Breast epithelium (tissue), 4 donors: ENCODE measurements around the gene RFPL4A. TPM values are rescaled to one million over a fixed set of nuclear protein-coding genes. Genes with fewer than 3 reads are reported as not detected.
"Not testable (repeated sequence)": the region's sequence is repeated elsewhere in the genome, so short reads cannot be mapped to it uniquely, and the experiment has no call there.

Experiments
- DNase-seq, 2 donors: peaks; one replicate each; pipeline ENCODE4 v3.0.0-alpha.2; 2019; ENCODE audit warnings: low spot score in 2 of 2
- H3K27ac ChIP-seq, 2 donors: fragments of 200-600 bp; sonication (generic) in 1 of 2; one replicate each; pipeline ENCODE4 v1.5.1; 2016 to 2019; ENCODE audit warnings: mild to moderate bottlenecking in 1 of 2
- H3K27me3 ChIP-seq, 2 donors: fragments of 200-600 bp; sonication (generic) in 1 of 2; one replicate each; pipeline versions ENCODE4 v1.5.1 to v1.6.0; 2017 to 2019; ENCODE audit warnings: control low read depth in 1 of 2, mild to moderate bottlenecking in 1 of 2
- H3K36me3 ChIP-seq: fragments of 200-600 bp; one replicate; pipeline ENCODE4 v1.5.1; 2019
- H3K4me1 ChIP-seq, 2 donors: fragments of 200-600 bp; sonication (generic); one replicate each; pipeline ENCODE4 v1.5.1; 2016 to 2019; ENCODE audit warnings: control low read depth in 1 of 2
- H3K4me3 ChIP-seq, 3 donors: fragments of 200-600 bp; sonication (generic); 1 replicate in 2 of 3; 2 replicates in 1 of 3; pipeline ENCODE4 v1.5.1; 2016 to 2019; ENCODE audit warnings: mild to moderate bottlenecking in 3 of 3, moderate library complexity in 2 of 3
- H3K9me3 ChIP-seq, 2 donors: fragments of 200-600 bp; sonication (generic) in 1 of 2; one replicate each; pipeline ENCODE4 v1.5.1; 2016 to 2019; ENCODE audit warnings: control low read depth in 1 of 2
- POLR2A ChIP-seq: fragments of 450-650 bp; IDR thresholded peaks from one replicate; pipeline ENCODE4 v1.6.1; 2016; ENCODE audit warnings: antibody characterized with exemption, mild to moderate bottlenecking, moderate library complexity
- POLR2AphosphoS5 ChIP-seq, 3 donors: sonication (generic); formaldehyde crosslinking; IDR thresholded peaks; one replicate each; pipeline ENCODE4 v1.6.1; 2017; ENCODE audit warnings: antibody characterized with exemption in 3 of 3
- intact Hi-C: fragments of 100-400 bp; cut with DNase I; formaldehyde crosslinking; loops from one replicate; pipeline ENCODE4 v1.15.1; 2023; ENCODE audit warnings: low total_unique reads
- total RNA-seq, 3 donors: library from RNA; depleted of rRNA; stranded (reverse); fragments of >200 nt; gene quantifications; one replicate each; pipeline ENCODE4 v1.1.0, GENCODE V29; 2016
- TF ChIP-seq, protein P1 (sequence below), 3 donors: fragments of 450-650 bp; IDR thresholded peaks; one replicate each; pipeline ENCODE4 v1.5.1; 2016 to 2017; ENCODE audit warnings: antibody characterized with exemption in 3 of 3, mild to moderate bottlenecking in 3 of 3, moderate library complexity in 3 of 3

The RFPL4A gene
- not detected for total RNA-seq

DNA sequence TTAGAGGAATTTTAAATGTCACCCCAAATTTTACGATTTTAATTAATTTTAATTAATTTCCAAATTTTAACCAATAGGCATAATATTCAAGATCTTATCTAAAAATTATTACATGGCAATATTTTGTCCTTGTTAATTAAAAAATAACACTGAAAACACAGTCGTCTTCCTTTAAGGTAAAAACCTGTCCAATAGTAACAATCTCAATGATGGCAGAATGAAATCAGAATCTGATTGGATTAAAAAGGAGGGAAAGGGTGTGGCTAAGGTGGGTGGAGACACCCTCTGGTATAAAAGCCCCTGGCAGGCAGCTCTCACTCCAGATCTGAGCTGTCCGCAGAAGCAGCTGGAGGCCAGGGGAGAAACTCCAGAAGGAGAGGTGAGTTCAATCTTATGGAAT, at the start of gene RFPL4A:
Gene RFPL4A, plus strand, starts transcription at position 301 of the 400 bp plus-strand sequence. CDS start 2,704 bp downstream, outside the sequence.
- H3K36me3 ChIP-seq, intact Hi-C loops, H3K4me1 ChIP-seq, DNase-seq, H3K9me3 ChIP-seq, H3K27ac ChIP-seq, H3K27me3 ChIP-seq, H3K4me3 ChIP-seq: not testable (repeated sequence)

DNA sequence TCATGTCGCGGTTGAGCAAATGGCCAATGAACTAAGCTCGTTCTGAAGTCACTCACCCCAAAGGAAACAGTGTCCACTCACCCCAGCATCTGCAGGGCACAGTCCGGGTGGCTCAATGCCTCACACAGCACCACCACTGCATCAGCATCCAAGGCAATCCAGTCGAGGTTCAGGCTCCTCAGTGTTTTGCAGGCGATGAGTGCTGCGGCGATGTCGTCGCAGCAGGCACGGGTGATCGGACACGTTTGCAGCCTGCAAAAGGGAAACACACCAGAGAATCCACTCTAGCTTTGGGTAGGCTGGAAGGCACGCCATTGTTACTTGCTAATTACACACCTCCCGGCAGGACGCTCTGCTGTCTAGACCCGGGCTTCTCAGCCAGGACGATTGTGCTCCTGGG, 47.2 kb upstream of the RFPL4A start:
- DNase-seq, result no peak
- Histone ChIP-seq H3K4me3 (no peak overlapping the region), H3K27me3 (peaks cover 0 to 28% of the 10 kb centered on the region in 2 donors), H3K27ac (no peak overlapping the region), H3K4me1 (no peaks in the 10 kb centered on the region), H3K36me3 (no peaks in the 10 kb centered on the region), H3K9me3 (no peaks in the 10 kb centered on the region)
- TF ChIP-seq, protein P1, sequence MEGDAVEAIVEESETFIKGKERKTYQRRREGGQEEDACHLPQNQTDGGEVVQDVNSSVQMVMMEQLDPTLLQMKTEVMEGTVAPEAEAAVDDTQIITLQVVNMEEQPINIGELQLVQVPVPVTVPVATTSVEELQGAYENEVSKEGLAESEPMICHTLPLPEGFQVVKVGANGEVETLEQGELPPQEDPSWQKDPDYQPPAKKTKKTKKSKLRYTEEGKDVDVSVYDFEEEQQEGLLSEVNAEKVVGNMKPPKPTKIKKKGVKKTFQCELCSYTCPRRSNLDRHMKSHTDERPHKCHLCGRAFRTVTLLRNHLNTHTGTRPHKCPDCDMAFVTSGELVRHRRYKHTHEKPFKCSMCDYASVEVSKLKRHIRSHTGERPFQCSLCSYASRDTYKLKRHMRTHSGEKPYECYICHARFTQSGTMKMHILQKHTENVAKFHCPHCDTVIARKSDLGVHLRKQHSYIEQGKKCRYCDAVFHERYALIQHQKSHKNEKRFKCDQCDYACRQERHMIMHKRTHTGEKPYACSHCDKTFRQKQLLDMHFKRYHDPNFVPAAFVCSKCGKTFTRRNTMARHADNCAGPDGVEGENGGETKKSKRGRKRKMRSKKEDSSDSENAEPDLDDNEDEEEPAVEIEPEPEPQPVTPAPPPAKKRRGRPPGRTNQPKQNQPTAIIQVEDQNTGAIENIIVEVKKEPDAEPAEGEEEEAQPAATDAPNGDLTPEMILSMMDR (IDR thresholded peaks at IDR 0.05), result no peak
- TF ChIP-seq POLR2A, result no peak
- no peak for TF ChIP-seq POLR2AphosphoS5 (IDR thresholded peaks at IDR 0.05)
- intact Hi-C loops, result no loop called here

DNA sequence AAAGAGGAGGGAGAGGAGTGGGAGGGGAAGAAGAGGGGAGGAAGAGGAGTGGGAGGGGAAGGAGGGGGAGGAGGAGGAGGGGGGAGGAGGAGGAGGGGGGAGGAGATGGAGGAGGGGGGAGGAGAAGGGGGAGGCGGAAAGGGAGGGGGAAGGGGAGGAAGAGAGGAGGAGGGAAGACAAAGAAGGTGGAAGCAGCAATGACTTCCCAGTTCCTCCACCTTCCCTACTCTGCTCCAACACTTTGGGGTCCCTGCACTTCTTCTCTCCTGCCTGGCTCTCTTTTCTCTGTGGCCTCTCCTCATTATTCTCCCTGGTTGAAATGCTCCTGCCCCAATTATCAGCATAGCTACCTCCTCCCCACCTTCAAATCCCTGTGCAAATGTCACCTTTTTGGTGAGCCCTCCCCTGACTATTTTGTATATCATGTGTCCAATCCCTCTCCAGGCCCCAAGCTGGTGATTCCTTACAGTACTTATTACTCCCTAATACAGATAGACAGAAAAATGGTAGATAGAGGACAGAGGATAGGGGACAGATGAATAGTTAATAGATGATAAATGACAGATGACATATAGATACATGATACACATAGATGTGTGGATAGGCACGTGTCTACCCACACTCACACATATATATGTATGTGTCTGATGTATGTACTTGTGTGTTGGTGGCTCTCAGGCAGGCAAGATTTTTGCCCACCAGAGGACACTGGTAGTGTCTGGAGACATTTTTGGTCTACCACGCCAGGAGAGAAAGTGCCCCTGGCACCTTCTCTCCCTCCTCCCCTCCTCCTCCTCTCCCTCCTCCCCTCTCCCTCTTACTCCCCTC, 45.9 kb upstream of the RFPL4A start:
- peaks cover 0 to 34% of the 10 kb centered on the region in 2 donors for H3K27me3 ChIP-seq
- no peak overlapping the region for H3K4me3 ChIP-seq
- no peak overlapping the region for H3K27ac ChIP-seq
- no peaks in the 10 kb centered on the region for H3K9me3 ChIP-seq
- no peaks in the 10 kb centered on the region for H3K4me1 ChIP-seq
- TF ChIP-seq POLR2AphosphoS5 (IDR thresholded peaks at IDR 0.05) (no peak), POLR2A (no peak)
- TF ChIP-seq, protein P1 (IDR thresholded peaks at IDR 0.05), result no peak
- intact Hi-C loops, result no loop called here
- no peaks in the 10 kb centered on the region for H3K36me3 ChIP-seq
- DNase-seq, result no peak

DNA sequence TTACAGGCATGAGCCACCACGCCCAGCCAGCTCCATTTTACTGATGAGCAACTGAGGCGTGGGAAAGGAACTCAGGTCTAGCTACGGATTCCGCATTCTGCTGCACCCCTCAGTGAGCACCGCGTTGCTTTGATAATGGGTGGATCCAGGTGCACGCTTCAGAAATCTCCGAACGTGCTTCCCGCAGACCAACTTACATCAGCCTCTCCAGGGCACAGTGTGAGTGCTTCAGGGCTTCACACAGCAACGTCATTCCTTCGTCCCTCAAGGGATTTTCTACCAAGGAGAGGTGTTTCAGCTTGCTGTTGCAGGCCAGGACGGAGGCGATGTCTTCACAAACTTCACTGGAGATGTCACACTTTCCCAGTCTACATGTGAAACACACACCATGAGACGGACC, 42.4 kb upstream of the RFPL4A start:
- Histone ChIP-seq H3K9me3 (peaks cover 0 to 13% of the 10 kb centered on the region in 2 donors), H3K27me3 (peaks cover 0 to 46% of the 10 kb centered on the region in 2 donors), H3K4me3 (no peak overlapping the region), H3K36me3 (no peaks in the 10 kb centered on the region), H3K27ac (no peak overlapping the region), H3K4me1 (no peaks in the 10 kb centered on the region)
- intact Hi-C loops, result no loop called here
- DNase-seq, result no peak
- TF ChIP-seq POLR2AphosphoS5 (IDR thresholded peaks at IDR 0.05), result no peak
- TF ChIP-seq, protein P1 (IDR thresholded peaks at IDR 0.05), result no peak

DNA sequence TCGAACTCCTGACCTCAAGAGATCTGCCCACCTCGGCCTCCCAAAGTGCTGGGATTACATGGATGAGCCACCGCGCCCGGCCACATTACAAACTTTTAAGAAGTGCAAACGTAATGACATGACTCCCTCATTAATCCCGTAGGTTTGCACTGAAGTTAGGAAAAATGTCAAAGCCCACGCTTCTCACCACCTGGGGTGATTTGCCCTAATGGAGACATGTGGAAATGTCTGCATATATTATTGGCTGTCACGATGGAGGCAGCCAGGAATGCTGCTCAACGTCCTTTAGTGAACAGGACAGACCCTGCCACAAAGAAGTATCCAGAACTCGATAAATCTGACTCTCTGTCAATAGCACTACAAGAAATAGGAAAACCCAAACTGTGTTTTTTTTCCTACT, 41.6 kb upstream of the RFPL4A start:
- Histone ChIP-seq H3K4me1 (no peaks in the 10 kb centered on the region), H3K36me3 (no peaks in the 10 kb centered on the region), H3K4me3 (no peak overlapping the region), H3K27ac (no peak overlapping the region), H3K9me3 (peaks cover 0 to 19% of the 10 kb centered on the region in 2 donors), H3K27me3 (peaks cover 0 to 39% of the 10 kb centered on the region in 2 donors)
- DNase-seq, result no peak
- intact Hi-C loops, result no loop called here
- TF ChIP-seq POLR2AphosphoS5 (IDR thresholded peaks at IDR 0.05) (no peak), POLR2A (no peak)
- TF ChIP-seq, protein P1 (IDR thresholded peaks at IDR 0.05), result no peak

DNA sequence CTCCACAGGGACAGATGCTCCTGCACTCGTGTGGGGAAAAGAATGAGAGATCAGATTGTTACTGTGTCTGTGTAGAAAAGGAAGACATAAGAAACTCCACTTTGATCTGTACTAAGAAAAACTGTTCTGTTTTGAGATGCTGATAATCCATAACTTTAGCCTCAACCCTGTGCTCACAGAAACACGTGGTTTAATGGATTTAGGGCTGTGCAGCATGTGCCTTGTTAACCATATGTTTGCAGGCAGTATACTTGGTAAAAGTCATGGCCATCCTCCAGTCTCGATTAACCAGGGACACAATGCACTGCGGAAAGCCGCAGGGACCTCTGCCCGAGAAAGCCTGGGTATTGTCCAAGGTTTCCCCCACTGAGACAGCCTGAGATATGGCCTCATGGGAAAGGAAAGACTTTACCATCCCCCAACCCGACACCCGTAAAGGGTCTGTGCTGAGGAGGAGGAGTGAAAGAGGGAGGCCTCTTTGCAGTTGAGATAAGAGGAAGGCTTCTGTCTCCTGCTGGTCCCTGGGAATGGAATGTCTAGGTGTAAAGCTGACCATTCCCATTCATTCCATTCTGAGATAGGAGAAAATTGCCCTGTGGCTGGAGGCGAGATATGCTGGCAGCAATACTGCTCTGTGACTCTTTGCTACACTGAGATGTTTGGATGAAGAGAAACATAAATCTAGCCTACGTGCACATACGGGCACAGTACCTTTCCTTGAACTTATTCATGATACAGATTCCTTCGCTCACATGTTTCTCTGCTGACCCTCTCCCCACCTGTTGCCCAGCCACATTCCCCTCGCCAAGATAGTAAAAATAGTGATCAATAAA, 40.8 kb upstream of the RFPL4A start:
- peaks cover 0 to 39% of the 10 kb centered on the region in 2 donors for H3K27me3 ChIP-seq
- intact Hi-C loops, result loop anchor here (2.0 kb wide), 1 partner anchor 75 kb away; no protein-coding TSS in a partner anchor
- H3K4me1 ChIP-seq, DNase-seq, H3K36me3 ChIP-seq, H3K4me3 ChIP-seq, H3K27ac ChIP-seq: not testable (repeated sequence)
- peaks cover 0 to 19% of the 10 kb centered on the region in 2 donors for H3K9me3 ChIP-seq
